ENCODE results near the gene SMYD3. TPM values are rescaled to one million over a fixed set of nuclear protein-coding genes. Genes with fewer than 3 reads are reported as not detected.

Gene SMYD3
- total RNA-seq, 1 donor from 2014 or later = 27.9 TPM

GRCh38 chr1:246476771-246477170 is 30.3 kb downstream of the SMYD3 start:
- DNase-seq (ENCODE audit: extremely low read depth, low read depth, low spot score) = no peak

- DNase-seq (ENCODE audit: extremely low read depth, low read depth, low spot score) = no peak
Measured at GRCh38 chr1:246471688-246472087, 35.4 kb downstream of the SMYD3 start.

- DNase-seq (ENCODE audit: extremely low read depth, low read depth, low spot score) = no peak
Measured at GRCh38 chr1:246470585-246470984, 36.5 kb downstream of the SMYD3 start.

GRCh38 chr1:246462986-246463385 is 44.1 kb downstream of the SMYD3 start:
- DNase-seq (ENCODE audit: extremely low read depth, low read depth, low spot score) = no peak

GRCh38 chr1:246460406-246460805 is 46.7 kb downstream of the SMYD3 start:
- no peak for DNase-seq (ENCODE audit: extremely low read depth, low read depth, low spot score)

- no peak for DNase-seq (ENCODE audit: extremely low read depth, low read depth, low spot score)
Measured at GRCh38 chr1:246459221-246459620, 47.9 kb downstream of the SMYD3 start.

GRCh38 chr1:246455476-246455875 is 51.6 kb downstream of the SMYD3 start:
- no peak for DNase-seq (ENCODE audit: extremely low read depth, low read depth, low spot score)

GRCh38 chr1:246454655-246455054 is 52.4 kb downstream of the SMYD3 start:
- no peak for DNase-seq (ENCODE audit: extremely low read depth, low read depth, low spot score)

- DNase-seq (ENCODE audit: extremely low read depth, low read depth, low spot score) = peak; percentile 14
Measured at GRCh38 chr1:246450611-246451251, 56.3 kb downstream of the SMYD3 start.

GRCh38 chr1:246448373-246448772 is 58.7 kb downstream of the SMYD3 start:
- no peak for DNase-seq (ENCODE audit: extremely low read depth, low read depth, low spot score)

GRCh38 chr1:246447501-246447900 is 59.6 kb downstream of the SMYD3 start:
- no peak for DNase-seq (ENCODE audit: extremely low read depth, low read depth, low spot score)

GRCh38 chr1:246445503-246445902 is 61.6 kb downstream of the SMYD3 start:
- no peak for DNase-seq (ENCODE audit: extremely low read depth, low read depth, low spot score)

GRCh38 chr1:246444617-246445016 is 62.5 kb downstream of the SMYD3 start:
- DNase-seq (ENCODE audit: extremely low read depth, low read depth, low spot score) = no peak

- no peak for DNase-seq (ENCODE audit: extremely low read depth, low read depth, low spot score)
Measured at GRCh38 chr1:246437961-246438360, 69.1 kb downstream of the SMYD3 start.

- no peak for DNase-seq (ENCODE audit: extremely low read depth, low read depth, low spot score)
Measured at GRCh38 chr1:246435421-246436041, 71.5 kb downstream of the SMYD3 start.

- no peak for DNase-seq (ENCODE audit: extremely low read depth, low read depth, low spot score)
Measured at GRCh38 chr1:246434335-246434734, 72.7 kb downstream of the SMYD3 start.

- DNase-seq (ENCODE audit: extremely low read depth, low read depth, low spot score) = no peak
Measured at GRCh38 chr1:246428542-246429308, 78.4 kb downstream of the SMYD3 start.

- DNase-seq (ENCODE audit: extremely low read depth, low read depth, low spot score) = no peak
Measured at GRCh38 chr1:246427611-246428010, 79.5 kb downstream of the SMYD3 start.

- no peak for DNase-seq (ENCODE audit: extremely low read depth, low read depth, low spot score)
Measured at GRCh38 chr1:246425895-246426294, 81.2 kb downstream of the SMYD3 start.

GRCh38 chr1:246425139-246425794 is 81.8 kb downstream of the SMYD3 start:
- no peak for DNase-seq (ENCODE audit: extremely low read depth, low read depth, low spot score)

GRCh38 chr1:246420300-246420699 is 86.8 kb downstream of the SMYD3 start:
- no peak for DNase-seq (ENCODE audit: extremely low read depth, low read depth, low spot score)
